Uterus (tissue), 2 donors: ENCODE results near the gene REPS1.

Experiments
- POLR2A ChIP-seq, 2 donors: fragments of 450-650 bp; IDR thresholded peaks; one replicate each; pipeline ENCODE4 v1.6.1; 2016; ENCODE audit warnings: antibody characterized with exemption in 2 of 2, mild to moderate bottlenecking in 1 of 2, moderate library complexity in 1 of 2
- TF ChIP-seq, protein P1 (sequence below), 4 experiments: fragments of 200-600 bp in 2 of 4; fragments of 450-650 bp in 2 of 4; sonication (generic) in 2 of 4; IDR thresholded peaks; one replicate each; pipeline ENCODE4 v1.5.1; 2016 to 2019; ENCODE audit warnings: antibody characterized with exemption in 4 of 4, mild to moderate bottlenecking in 2 of 4, moderate library complexity in 1 of 4

DNA sequence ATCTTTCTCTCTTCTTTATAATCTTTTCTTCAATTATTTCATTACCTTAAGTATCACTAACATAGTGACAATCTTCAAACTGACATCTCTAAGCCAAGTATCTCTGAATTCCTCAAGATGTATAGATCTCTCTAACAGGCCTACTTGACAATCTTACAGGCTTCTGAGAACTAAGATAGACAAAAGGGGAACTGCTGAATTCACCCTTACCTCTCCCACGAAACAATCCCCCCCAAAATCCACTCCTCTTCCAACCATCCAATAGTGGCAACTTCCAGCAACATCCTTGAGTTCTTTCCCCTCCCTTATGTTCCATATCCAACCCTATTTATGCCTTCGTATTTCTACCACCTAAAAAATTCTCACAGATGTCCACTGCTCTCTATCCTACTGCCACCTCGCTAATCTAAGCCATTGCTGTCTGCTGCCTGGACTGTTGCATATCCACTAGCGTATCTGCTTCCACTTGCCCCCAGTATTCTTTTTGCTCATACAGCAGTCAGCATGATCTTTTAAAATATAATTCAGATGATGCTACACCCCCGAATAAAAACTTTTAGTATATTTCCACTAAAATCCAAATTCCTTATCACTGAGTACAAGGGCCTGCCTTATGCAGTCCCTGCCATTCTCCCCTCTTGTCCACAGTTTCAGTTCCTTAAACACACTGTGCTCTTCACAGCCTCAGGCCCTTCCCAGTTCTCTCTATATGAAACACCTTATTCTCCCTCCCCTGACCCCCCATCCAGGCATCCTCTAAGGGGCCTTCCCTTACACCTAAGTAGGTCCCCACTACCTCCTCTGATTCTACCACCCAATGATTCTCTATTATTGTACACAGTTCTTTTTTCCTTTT, 8.0 kb downstream of the REPS1 start:
- TF ChIP-seq, protein P1, sequence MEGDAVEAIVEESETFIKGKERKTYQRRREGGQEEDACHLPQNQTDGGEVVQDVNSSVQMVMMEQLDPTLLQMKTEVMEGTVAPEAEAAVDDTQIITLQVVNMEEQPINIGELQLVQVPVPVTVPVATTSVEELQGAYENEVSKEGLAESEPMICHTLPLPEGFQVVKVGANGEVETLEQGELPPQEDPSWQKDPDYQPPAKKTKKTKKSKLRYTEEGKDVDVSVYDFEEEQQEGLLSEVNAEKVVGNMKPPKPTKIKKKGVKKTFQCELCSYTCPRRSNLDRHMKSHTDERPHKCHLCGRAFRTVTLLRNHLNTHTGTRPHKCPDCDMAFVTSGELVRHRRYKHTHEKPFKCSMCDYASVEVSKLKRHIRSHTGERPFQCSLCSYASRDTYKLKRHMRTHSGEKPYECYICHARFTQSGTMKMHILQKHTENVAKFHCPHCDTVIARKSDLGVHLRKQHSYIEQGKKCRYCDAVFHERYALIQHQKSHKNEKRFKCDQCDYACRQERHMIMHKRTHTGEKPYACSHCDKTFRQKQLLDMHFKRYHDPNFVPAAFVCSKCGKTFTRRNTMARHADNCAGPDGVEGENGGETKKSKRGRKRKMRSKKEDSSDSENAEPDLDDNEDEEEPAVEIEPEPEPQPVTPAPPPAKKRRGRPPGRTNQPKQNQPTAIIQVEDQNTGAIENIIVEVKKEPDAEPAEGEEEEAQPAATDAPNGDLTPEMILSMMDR (IDR thresholded peaks at IDR 0.05): no peak
- TF ChIP-seq POLR2A (IDR thresholded peaks at IDR 0.05): no peak
